Activated CD8-positive, alpha-beta T cell treated with anti-CD3 and anti-CD28 coated beads for 36 hours (primary cell): Measurements from ENCODE around the gene FGF5. TPM values are rescaled to one million over a fixed set of nuclear protein-coding genes. Genes with fewer than 3 reads are reported as not detected.
"Not testable (repeated sequence)": the region's sequence is repeated elsewhere in the genome, so short reads cannot be mapped to it uniquely, and the experiment has no call there.

Experiments used
- ATAC-seq: fragments of 200-7000 bp; cut with Tn5 transposase; one replicate; pipeline ENCODE4 v1.10.0; 2021; ENCODE audit warnings: mild to moderate bottlenecking, moderate library complexity
- CTCF ChIA-PET: fragments of 350-600 bp; sonication (Branson Sonifier 250); formaldehyde crosslinking; loops from one replicate; lab custom pipeline; 2021; ENCODE audit warnings: antibody characterized with exemption; lab: Charles Lee
- POLR2A ChIA-PET: fragments of 350-600 bp; sonication (Branson Sonifier 250); formaldehyde crosslinking; loops from one replicate; lab custom pipeline; 2021; ENCODE audit warnings: antibody characterized with exemption; lab: Charles Lee
- DNase-seq: peaks from one replicate; pipeline ENCODE4 v3.0.0-alpha.2; 2020
- H3K27ac Mint-ChIP-seq: one replicate; pipeline ENCODE4 v1.8.0; 2021; ENCODE audit warnings: mild to moderate bottlenecking, mixed read lengths
- H3K27me3 Mint-ChIP-seq: one replicate; pipeline ENCODE4 v1.8.0; 2021; ENCODE audit warnings: mixed read lengths
- H3K36me3 Mint-ChIP-seq: one replicate; pipeline ENCODE4 v1.8.0; 2021; ENCODE audit warnings: low read depth, mixed read lengths
- H3K4me1 Mint-ChIP-seq: one replicate; pipeline ENCODE4 v1.8.0; 2021; ENCODE audit warnings: low read depth, mixed read lengths
- H3K4me3 Mint-ChIP-seq: one replicate; pipeline ENCODE4 v1.8.0; 2021; ENCODE audit warnings: mild to moderate bottlenecking, moderate library complexity, mixed read lengths
- H3K9me3 Mint-ChIP-seq: one replicate; pipeline ENCODE4 v1.8.0; 2021; ENCODE audit warnings: mixed read lengths
- CTCF ChIP-seq: fragments of 200-600 bp; IDR thresholded peaks from one replicate; pipeline ENCODE4 v1.8.0; 2022; ENCODE audit warnings: antibody characterized with exemption, mild to moderate bottlenecking
- intact Hi-C: fragments of 100-400 bp; cut with micrococcal nuclease; formaldehyde crosslinking; loops from one replicate; pipeline ENCODE4 v1.10.0; 2022
- total RNA-seq, 2 experiments: library from RNA; stranded (reverse); gene quantifications; one replicate each; pipeline ENCODE4 v1.2.3, GENCODE V29; 2021

The FGF5 gene
- total RNA-seq, 2 experiments from 2014 or later, result not detected

DNA sequence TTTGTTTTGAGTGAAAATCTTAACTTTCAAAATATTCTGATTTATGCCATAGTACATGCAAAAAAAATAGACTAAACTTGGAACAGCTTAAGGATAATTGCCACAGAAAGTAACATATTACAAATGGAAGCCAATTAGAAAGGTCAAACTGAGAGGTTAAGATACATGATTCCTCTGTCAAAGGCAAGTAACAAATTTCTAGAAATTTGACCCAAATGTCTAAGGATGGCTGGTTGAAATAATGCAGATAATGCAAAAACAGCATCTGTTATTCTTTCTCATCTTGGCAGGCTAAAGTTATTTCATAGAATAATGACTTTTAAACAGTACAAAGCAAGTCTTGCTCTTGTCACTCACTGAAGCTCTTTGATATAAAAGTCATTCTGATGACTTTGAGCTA lies 10.5 kb downstream of the FGF5 start:
- no peak for TF ChIP-seq CTCF
- Mint-ChIP-seq H3K9me3 (no peaks in the 10 kb centered on the region), H3K4me1 (no peaks in the 10 kb centered on the region), H3K36me3 (no peaks in the 10 kb centered on the region), H3K4me3 (no peak overlapping the region), H3K27me3 (peaks cover 9% of the 10 kb centered on the region), H3K27ac (no peak overlapping the region)
- POLR2A ChIA-PET, result no interaction called here
- CTCF ChIA-PET, result no interaction called here
- intact Hi-C loops, result no loop called here
- no peak for DNase-seq
- no peak for ATAC-seq

DNA sequence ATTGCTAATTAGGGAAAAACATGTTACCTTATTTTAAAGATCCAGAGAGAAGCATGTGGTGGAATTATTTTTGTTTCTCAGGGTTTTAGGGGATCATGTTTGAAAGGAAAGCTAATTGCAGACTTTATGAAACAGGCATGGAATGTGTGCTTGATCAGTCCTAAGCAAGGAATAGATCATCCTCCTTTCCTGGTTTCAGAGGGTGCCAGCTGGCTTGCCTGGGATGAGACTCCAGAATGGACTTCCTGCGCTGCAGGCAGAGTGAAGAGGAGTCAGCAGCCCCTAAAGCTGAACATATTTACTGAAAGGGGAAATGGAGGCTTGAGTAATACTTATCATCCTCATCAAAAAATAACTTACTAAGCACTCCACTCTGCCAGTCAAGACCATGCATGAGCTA lies 13.3 kb downstream of the FGF5 start:
- Mint-ChIP-seq H3K4me3 (no peak overlapping the region), H3K9me3 (no peaks in the 10 kb centered on the region), H3K4me1 (no peaks in the 10 kb centered on the region), H3K27me3 (peaks cover 10% of the 10 kb centered on the region), H3K27ac (no peak overlapping the region), H3K36me3 (no peaks in the 10 kb centered on the region)
- DNase-seq (no peak), ATAC-seq (no peak)
- intact Hi-C loops, result no loop called here
- ChIA-PET CTCF (interaction anchor here (0.9 kb wide), 1 partner anchor 8 kb away, joined by 3 read pairs; no protein-coding TSS in a partner anchor), POLR2A (interaction anchor here (1.1 kb wide), 1 partner anchor 19 kb away, joined by 4 read pairs; no protein-coding TSS in a partner anchor)
- TF ChIP-seq CTCF, result no peak

DNA sequence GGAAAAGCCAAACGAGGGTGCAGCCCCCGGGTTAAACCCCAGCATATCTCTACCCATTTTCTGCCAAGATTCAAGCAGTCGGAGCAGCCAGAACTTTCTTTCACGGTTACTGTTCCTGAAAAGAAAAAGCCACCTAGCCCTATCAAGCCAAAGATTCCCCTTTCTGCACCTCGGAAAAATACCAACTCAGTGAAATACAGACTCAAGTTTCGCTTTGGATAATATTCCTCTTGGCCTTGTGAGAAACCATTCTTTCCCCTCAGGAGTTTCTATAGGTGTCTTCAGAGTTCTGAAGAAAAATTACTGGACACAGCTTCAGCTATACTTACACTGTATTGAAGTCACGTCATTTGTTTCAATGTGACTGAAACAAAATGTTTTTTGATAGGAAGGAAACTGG lies 20.0 kb downstream of the FGF5 start:
- Mint-ChIP-seq H3K4me3 (no peak overlapping the region), H3K27me3 (peaks cover 4% of the 10 kb centered on the region), H3K4me1 (no peaks in the 10 kb centered on the region), H3K36me3 (no peaks in the 10 kb centered on the region), H3K9me3 (no peaks in the 10 kb centered on the region), H3K27ac (no peak overlapping the region)
- intact Hi-C loops, result no loop called here
- ATAC-seq (no peak), DNase-seq (no peak)
- CTCF ChIA-PET, result no interaction called here
- POLR2A ChIA-PET, result no interaction called here
- TF ChIP-seq CTCF, result no peak

GRCh38 chr4:80290665-80291064 lies 24.2 kb downstream of the FGF5 start:
- DNase-seq, H3K4me1 Mint-ChIP-seq, intact Hi-C loops, CTCF ChIA-PET, H3K36me3 Mint-ChIP-seq, ATAC-seq, H3K27me3 Mint-ChIP-seq, H3K27ac Mint-ChIP-seq, H3K9me3 Mint-ChIP-seq, POLR2A ChIA-PET, H3K4me3 Mint-ChIP-seq: not testable (repeated sequence)

DNA sequence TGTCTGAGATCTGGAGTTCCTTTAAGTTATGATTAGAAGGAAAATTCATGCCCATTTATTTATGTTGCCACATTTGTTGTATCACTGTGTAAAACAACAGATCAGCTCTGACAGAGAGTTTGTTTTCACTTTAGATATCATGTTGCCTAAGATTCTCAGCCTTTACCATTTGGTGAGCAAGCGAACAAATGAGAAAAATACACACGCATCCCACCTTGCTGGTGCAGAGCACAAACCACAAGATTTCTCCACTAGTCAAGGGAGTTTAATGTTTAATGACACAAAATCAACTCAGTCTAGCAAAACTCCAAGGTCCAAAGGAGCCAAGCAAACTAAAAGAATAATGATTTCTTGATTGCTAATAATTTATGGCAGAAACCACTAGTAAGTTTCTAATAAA lies 27.7 kb downstream of the FGF5 start:
- H3K27me3 Mint-ChIP-seq, result peaks cover 4% of the 10 kb centered on the region
- ATAC-seq (no peak), DNase-seq (no peak)
- H3K4me3 Mint-ChIP-seq, result no peak overlapping the region
- POLR2A ChIA-PET, result no interaction called here
- H3K36me3 Mint-ChIP-seq, result no peaks in the 10 kb centered on the region
- no peaks in the 10 kb centered on the region for H3K4me1 Mint-ChIP-seq
- CTCF ChIA-PET, result no interaction called here
- no peak overlapping the region for H3K27ac Mint-ChIP-seq
- no peak for TF ChIP-seq CTCF
- intact Hi-C loops, result no loop called here
- no peaks in the 10 kb centered on the region for H3K9me3 Mint-ChIP-seq

GRCh38 chr4:80295336-80295735 lies 28.9 kb downstream of the FGF5 start:
- H3K4me3 Mint-ChIP-seq, result no peak overlapping the region
- ChIA-PET POLR2A (no interaction called here), CTCF (no interaction called here)
- no peak overlapping the region for H3K27ac Mint-ChIP-seq
- H3K27me3 Mint-ChIP-seq, result peaks cover 4% of the 10 kb centered on the region
- DNase-seq (no peak), ATAC-seq (no peak)
- H3K36me3 Mint-ChIP-seq, result no peaks in the 10 kb centered on the region
- intact Hi-C loops, result no loop called here
- no peak for TF ChIP-seq CTCF
- H3K4me1 Mint-ChIP-seq, result no peaks in the 10 kb centered on the region
- no peaks in the 10 kb centered on the region for H3K9me3 Mint-ChIP-seq
